Aorta (tissue), 5 donors: ENCODE measurements around the gene MCL1. TPM values are rescaled to one million over a fixed set of nuclear protein-coding genes. Genes with fewer than 3 reads are reported as not detected.
"Not testable (repeated sequence)": the region's sequence is repeated elsewhere in the genome, so short reads cannot be mapped to it uniquely, and the experiment has no call there.

Source experiments
- ATAC-seq: fragments of 200-7000 bp; cut with Tn5 transposase; one replicate; pipeline ENCODE4 v1.9.1; 2022; ENCODE audit warnings: moderate library complexity; ENCODE audit not compliant: low FRiP score
- DNase-seq, 2 donors: peaks; one replicate each; pipeline ENCODE4 v3.0.0-alpha.2; 2020
- H3K27ac ChIP-seq, 2 donors: one replicate each; pipeline ENCODE4 v1.5.1; 2013; ENCODE audit warnings: low read length in 2 of 2, mild to moderate bottlenecking in 2 of 2, moderate library complexity in 2 of 2, control low read depth in 1 of 2, inconsistent platforms in 1 of 2, low read depth in 1 of 2
- H3K27me3 ChIP-seq, 2 donors: one replicate each; pipeline ENCODE4 v1.6.1; 2013; ENCODE audit warnings: control low read depth in 1 of 2, low read length in 1 of 2, mild to moderate bottlenecking in 1 of 2, moderate library complexity in 1 of 2; ENCODE audit not compliant: insufficient read depth in 2 of 2, control insufficient read depth in 1 of 2
- H3K36me3 ChIP-seq, 2 donors: one replicate each; pipeline ENCODE4 v1.6.1; 2013; ENCODE audit warnings: control low read depth in 1 of 2, low read length in 1 of 2, mild to moderate bottlenecking in 1 of 2; ENCODE audit not compliant: insufficient read depth in 2 of 2, control insufficient read depth in 1 of 2
- H3K4me1 ChIP-seq, 2 donors: one replicate each; pipeline ENCODE4 v1.6.1; 2013; ENCODE audit warnings: low read length in 2 of 2, control low read depth in 1 of 2, mild to moderate bottlenecking in 1 of 2, moderate library complexity in 1 of 2; ENCODE audit not compliant: insufficient read depth in 2 of 2, control insufficient read depth in 1 of 2
- H3K4me3 ChIP-seq, 2 donors: one replicate each; pipeline ENCODE4 v1.5.1; 2013; ENCODE audit warnings: low read length in 2 of 2, control low read depth in 1 of 2, mild to moderate bottlenecking in 1 of 2
- H3K9me3 ChIP-seq: one replicate; pipeline ENCODE4 v1.6.1; 2013; ENCODE audit warnings: mild to moderate bottlenecking, low read length; ENCODE audit not compliant: control insufficient read depth
- WGBS, 2 donors: extraction: QIAGEN DNeasy Blood & Tissue Kit; methylation state at CpG; one replicate each; pipeline ENCODE4 v1.1.7; 2013; 5-methylcytosine and 5-hydroxymethylcytosine counted together
- intact Hi-C, 2 donors: fragments of 100-400 bp; cut with DNase I; formaldehyde crosslinking; loops; one replicate each; pipeline versions ENCODE4 v1.14.2 to v1.15.0; 2022
- polyA plus RNA-seq, 2 donors: library from polyadenylated mRNA; stranded (reverse); fragments of 200-250 nt; gene quantifications; one replicate each; pipeline ENCODE4 v1.2.3, GENCODE V29; 2013
- total RNA-seq, 2 donors: library from RNA; stranded (reverse); fragmentation: NEBNext Ultra II Directional; extraction: Animal tissue kit (Norgen Biotek cat#: 25700); gene quantifications; one replicate each; pipeline ENCODE4 v1.2.1, GENCODE V29; 2021
- donor health status: healthy with polysubstance abuse.
- donor health status: Bipolar disorder and iron deficiency.
- donor health status: DM: no; HTN: no; CAD: no.
- donor health status: DM: no; HTN: no; CAD: no.
- donor health status: DM: yes; HTN: yes; CAD: no.

MCL1 gene
- total and polyA plus RNA-seq, 4 donors: 146 to 533 (median 223) TPM

- no peaks in the 10 kb centered on the region for H3K9me3 ChIP-seq
- no peaks in the 10 kb centered on the region for H3K27me3 ChIP-seq
- H3K4me1 ChIP-seq: peaks cover 0 to 2% of the 10 kb centered on the region in 2 donors
- peak overlapping the region; percentile 94 to 95 for H3K4me3 ChIP-seq
- no peak for ATAC-seq
- intact Hi-C loops: loop anchor here in 1 of 2 donors (2.0 kb wide), 1 partner anchor 44 kb away; no protein-coding TSS in a partner anchor
- DNase-seq: no peak
- peak overlapping the region in 1 of 2 donors; percentile 68 for H3K27ac ChIP-seq
- 0 to 1% methylated on average over 2 of the region's 2 CpGs for WGBS, 2 donors
- peaks cover 4 to 10% of the 10 kb centered on the region in 2 donors for H3K36me3 ChIP-seq
Observed at GRCh38 chr1:150576794-150577556, 2.4 kb downstream of the MCL1 start.

GRCh38 chr1:150576367-150576711 is 3.1 kb downstream of the MCL1 start:
- Histone ChIP-seq H3K4me3 (peak overlapping the region; percentile 94 to 95), H3K4me1 (peaks cover 0 to 2% of the 10 kb centered on the region in 2 donors), H3K27me3 (no peaks in the 10 kb centered on the region), H3K27ac (no peak overlapping the region), H3K36me3 (peaks cover 4 to 10% of the 10 kb centered on the region in 2 donors), H3K9me3 (no peaks in the 10 kb centered on the region)
- no peak for DNase-seq
- WGBS, 2 donors: 0% methylated on average over 4 of the region's 4 CpGs
- intact Hi-C loops: loop anchor here in 1 of 2 donors (2.0 kb wide), 1 partner anchor 44 kb away; no protein-coding TSS in a partner anchor
- ATAC-seq: no peak

- peak overlapping the region; percentile 45 to 71 for H3K27ac ChIP-seq
- no peaks in the 10 kb centered on the region for H3K27me3 ChIP-seq
- H3K4me3 ChIP-seq: peak overlapping the region; percentile 94 to 95
- intact Hi-C loops: loop anchor here in 1 of 2 donors (2.0 kb wide), 1 partner anchor 45 kb away; no protein-coding TSS in a partner anchor
- 0 to 2% methylated on average over 1 of the region's 1 CpG for WGBS, 2 donors
- no peaks in the 10 kb centered on the region for H3K9me3 ChIP-seq
- no peak for ATAC-seq
- peaks cover 4 to 10% of the 10 kb centered on the region in 2 donors for H3K36me3 ChIP-seq
- no peak for DNase-seq
- H3K4me1 ChIP-seq: peaks cover 0 to 5% of the 10 kb centered on the region in 2 donors
Observed at GRCh38 chr1:150575518-150576366, 3.7 kb downstream of the MCL1 start.

- intact Hi-C loops: no loop called here
- no peak overlapping the region for H3K27ac ChIP-seq
Observed at GRCh38 chr1:150575072-150575489, 4.3 kb downstream of the MCL1 start.

GRCh38 chr1:150574260-150575071 is 4.9 kb downstream of the MCL1 start:
- no peaks in the 10 kb centered on the region for H3K27me3 ChIP-seq
- ATAC-seq: no peak
- H3K36me3 ChIP-seq: peaks cover 4 to 10% of the 10 kb centered on the region in 2 donors
- peak overlapping the region; percentile 94 to 95 for H3K4me3 ChIP-seq
- no peak for DNase-seq
- intact Hi-C loops: no loop called here
- 7 to 10% methylated on average over 6 of the region's 6 CpGs for WGBS, 2 donors
- peaks cover 0 to 5% of the 10 kb centered on the region in 2 donors for H3K4me1 ChIP-seq
- peak overlapping the region in 1 of 2 donors; percentile 83 for H3K27ac ChIP-seq
- no peaks in the 10 kb centered on the region for H3K9me3 ChIP-seq

More at GRCh38 chr1:150575072-150575489, 4.3 kb downstream of the MCL1 start:
- H3K4me3 ChIP-seq: peak overlapping the region; percentile 94 to 95
- no peak for DNase-seq
- H3K36me3 ChIP-seq: peaks cover 4 to 10% of the 10 kb centered on the region in 2 donors
- no peaks in the 10 kb centered on the region for H3K9me3 ChIP-seq
- no peaks in the 10 kb centered on the region for H3K27me3 ChIP-seq
- WGBS, 2 donors: 2 to 5% methylated on average over 4 of the region's 4 CpGs
- ATAC-seq: no peak
- H3K4me1 ChIP-seq: peaks cover 0 to 5% of the 10 kb centered on the region in 2 donors

GRCh38 chr1:150573648-150574071 is 5.8 kb downstream of the MCL1 start:
- peak overlapping the region in 1 of 2 donors; percentile 26 for H3K4me3 ChIP-seq
- H3K27me3 ChIP-seq, intact Hi-C loops, DNase-seq, H3K9me3 ChIP-seq, H3K4me1 ChIP-seq, ATAC-seq: not testable (repeated sequence)
- H3K27ac ChIP-seq: peak overlapping the region in 1 of 2 donors; percentile 67
- H3K36me3 ChIP-seq: peaks cover 4 to 10% of the 10 kb centered on the region in 2 donors
- 39 to 46% methylated on average over 13 of the region's 13 CpGs for WGBS, 2 donors

GRCh38 chr1:150572918-150573647 is 6.3 kb downstream of the MCL1 start:
- Histone ChIP-seq H3K27me3 (no peaks in the 10 kb centered on the region), H3K36me3 (peaks cover 4 to 10% of the 10 kb centered on the region in 2 donors), H3K9me3 (no peaks in the 10 kb centered on the region), H3K27ac (peak overlapping the region in 1 of 2 donors; percentile 67), H3K4me1 (peaks cover 3 to 5% of the 10 kb centered on the region in 2 donors), H3K4me3 (peak overlapping the region; percentile 11 to 26)
- WGBS, 2 donors: 5 to 6% methylated on average over 4 of the region's 4 CpGs
- DNase-seq: no peak
- intact Hi-C loops: no loop called here
- ATAC-seq: no peak
